Mesenteric fat pad (tissue), 1 donor: ENCODE data around the gene MSLN. TPM values are rescaled to one million over a fixed set of nuclear protein-coding genes. Genes with fewer than 3 reads are reported as not detected.

ENCODE experiments used
- DNase-seq: peaks from one replicate; pipeline ENCODE4 v3.0.0-alpha.2; 2020; ENCODE audit warnings: low spot score
- total RNA-seq: library from RNA; stranded (reverse); fragmentation: NEBNext Ultra II Directional; extraction: Animal tissue kit (Norgen Biotek cat#: 25700); gene quantifications from one replicate; pipeline ENCODE4 v1.2.1, GENCODE V29; 2021
- donor health status: DM: yes; HTN: yes; CAD: no.

Gene MSLN
- total RNA-seq, 1 donor from 2014 or later: not detected

DNA sequence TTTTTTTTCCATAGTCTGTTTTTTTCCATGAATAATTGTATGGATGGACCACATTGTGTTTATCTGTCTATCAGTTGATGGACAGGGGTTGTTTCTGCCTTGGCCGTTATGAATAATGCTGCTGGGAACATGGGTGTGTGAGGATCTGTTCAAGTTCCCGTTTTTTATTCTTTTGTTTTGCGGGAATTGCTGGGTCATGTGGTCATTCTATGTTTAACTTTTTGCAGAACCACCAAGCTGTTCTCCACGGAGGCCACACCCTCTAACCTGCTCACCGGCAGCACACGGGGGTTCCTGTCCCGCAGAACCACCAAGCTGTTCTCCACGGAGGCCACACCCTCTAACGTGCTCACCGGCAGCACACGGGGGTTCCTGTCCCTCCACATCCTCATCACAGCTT lies 5.9 kb upstream of the MSLN start:
- no peak for DNase-seq

GRCh38 chr16:756428-756827 lies 4.1 kb upstream of the MSLN start:
- no peak for DNase-seq

DNA sequence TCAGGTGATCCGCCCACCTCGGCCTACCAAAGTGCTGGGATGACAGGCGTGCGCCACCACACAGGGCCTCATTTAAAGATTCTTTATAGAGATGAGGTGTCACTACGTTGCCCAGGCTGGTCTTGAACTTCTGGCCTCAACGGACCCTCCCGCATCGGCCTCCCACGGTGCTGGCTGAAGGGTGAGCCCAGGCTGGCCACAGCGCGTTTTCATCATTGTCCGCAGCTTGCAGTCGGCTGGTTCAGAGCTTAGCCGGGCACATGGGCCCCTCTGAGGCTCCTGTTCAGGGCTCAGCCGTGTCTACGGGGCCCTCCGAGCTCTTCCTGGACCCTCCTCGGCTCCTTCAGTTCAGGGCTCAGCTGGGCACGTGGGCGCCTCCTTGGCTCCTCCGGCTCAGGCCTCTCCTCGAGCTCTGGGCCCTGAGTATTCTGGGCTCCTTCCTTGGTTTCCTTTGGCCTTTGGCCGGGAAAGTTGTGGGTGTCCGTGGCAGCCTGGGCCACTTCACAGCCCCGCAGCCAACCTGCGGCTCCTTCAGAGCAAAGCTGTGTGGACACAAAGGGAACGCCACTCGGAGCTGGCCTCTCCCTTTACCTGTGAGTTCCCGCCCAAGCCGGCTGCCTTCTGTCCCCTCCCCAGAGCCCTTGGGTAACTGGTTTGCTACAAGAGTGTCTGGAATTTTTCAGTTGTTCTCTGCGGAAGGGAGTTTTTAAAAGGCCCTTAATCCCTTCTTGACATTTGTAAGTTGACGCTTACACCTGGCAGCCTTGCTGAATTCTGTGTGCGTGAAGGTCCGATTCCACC lies 1.2 kb upstream of the MSLN start:
- no peak for DNase-seq

DNA sequence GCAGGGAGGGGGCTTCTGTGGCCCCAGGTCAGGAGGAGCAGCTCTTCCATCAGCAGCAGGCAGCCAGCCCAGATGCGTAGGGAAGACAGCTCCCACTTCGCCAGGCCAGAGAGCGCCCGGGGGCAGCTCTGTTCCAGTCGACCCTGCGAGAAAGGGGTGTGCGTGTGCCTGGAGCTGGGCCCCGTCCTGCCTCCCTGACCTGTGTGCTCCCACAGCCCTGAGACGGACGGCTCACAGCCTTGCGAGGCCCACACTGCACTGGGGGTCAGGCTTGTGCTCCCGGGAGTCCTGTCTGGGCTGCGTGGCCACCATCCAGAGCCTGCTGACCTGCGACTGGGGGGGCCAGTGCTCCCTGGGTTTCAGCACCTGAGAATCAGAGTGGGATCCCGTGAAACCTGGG lies 469 bp upstream of the MSLN start:
- no peak for DNase-seq

GRCh38 chr16:761625-762513 lies 1.3 kb downstream of the MSLN start:
- DNase-seq: no peak

- DNase-seq: no peak
Observed at GRCh38 chr16:762595-763268, 2.2 kb downstream of the MSLN start.

DNA sequence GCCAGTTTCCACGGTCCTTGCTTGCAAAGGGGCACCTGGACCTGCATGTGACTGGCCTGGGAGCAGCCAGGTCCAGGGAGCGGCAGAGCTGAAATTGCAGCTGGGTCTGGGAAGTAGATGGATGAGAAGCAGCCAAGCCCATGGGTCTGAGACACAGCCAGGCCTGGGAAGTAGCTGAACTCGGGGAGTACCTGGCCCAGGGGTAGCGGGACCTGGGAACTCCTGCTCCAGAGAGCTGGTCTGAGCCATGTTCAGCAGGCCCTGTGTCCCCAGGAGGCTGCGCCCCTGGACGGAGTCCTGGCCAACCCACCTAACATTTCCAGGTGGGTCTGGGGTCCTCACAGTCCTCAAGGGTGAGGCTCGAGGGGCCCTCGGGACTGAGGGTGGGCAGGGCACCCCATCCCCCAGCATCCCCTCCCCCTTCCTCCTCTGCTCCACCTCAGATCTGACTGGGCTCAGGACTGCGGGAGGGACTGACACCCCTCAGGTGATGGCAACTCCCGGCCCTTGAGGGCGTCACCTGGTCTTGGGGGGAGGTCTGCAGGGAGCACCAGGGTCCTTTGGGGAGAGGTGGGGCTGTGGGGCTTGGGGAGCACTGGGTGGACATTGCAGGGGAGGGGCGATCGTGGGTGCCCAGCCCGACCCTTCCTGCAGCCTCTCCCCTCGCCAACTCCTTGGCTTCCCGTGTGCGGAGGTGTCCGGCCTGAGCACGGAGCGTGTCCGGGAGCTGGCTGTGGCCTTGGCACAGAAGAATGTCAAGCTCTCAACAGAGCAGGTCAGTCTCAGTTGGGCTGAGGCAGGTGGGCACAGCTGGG lies 3.0 kb downstream of the MSLN start:
- no peak for DNase-seq

DNA sequence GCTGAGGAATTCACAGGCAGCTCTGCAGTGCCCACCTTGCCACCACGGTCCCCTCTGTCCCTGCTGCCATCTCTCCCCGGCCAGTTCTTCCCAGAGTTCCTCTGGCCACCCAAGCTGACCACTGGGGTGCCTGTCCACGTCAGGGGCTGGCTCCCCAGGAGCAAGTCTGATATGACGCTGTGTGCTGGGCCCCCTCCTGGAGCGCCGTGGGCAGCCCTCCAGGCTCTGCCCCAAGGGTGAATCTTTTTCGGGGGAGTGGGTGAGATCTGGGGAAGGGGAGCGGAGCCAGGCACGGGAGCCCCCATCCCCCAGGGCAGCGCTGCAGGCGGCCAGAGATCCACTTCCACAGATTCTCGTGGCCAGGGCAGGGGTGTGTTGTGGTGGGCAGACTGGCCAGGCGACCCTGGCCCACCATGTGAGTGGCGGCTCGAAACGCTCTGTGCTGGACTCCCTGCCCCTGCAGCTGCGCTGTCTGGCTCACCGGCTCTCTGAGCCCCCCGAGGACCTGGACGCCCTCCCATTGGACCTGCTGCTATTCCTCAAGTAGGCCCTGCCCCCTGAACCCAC lies 3.7 kb downstream of the MSLN start:
- no peak for DNase-seq

- no peak for DNase-seq
Observed at GRCh38 chr16:764848-765487, 4.4 kb downstream of the MSLN start.

DNA sequence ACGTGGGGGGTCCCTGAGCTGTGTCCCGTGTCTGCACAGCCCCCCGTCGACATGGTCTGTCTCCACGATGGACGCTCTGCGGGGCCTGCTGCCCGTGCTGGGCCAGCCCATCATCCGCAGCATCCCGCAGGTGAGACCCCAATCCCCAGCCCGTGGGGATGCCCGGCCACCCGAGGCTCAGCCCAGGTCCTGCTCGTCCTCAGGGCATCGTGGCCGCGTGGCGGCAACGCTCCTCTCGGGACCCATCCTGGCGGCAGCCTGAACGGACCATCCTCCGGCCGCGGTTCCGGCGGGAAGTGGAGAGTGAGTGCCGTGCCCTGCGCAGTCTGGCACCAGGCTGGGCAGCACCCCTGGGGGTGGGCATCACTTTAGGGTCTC lies 4.9 kb downstream of the MSLN start:
- no peak for DNase-seq

DNA sequence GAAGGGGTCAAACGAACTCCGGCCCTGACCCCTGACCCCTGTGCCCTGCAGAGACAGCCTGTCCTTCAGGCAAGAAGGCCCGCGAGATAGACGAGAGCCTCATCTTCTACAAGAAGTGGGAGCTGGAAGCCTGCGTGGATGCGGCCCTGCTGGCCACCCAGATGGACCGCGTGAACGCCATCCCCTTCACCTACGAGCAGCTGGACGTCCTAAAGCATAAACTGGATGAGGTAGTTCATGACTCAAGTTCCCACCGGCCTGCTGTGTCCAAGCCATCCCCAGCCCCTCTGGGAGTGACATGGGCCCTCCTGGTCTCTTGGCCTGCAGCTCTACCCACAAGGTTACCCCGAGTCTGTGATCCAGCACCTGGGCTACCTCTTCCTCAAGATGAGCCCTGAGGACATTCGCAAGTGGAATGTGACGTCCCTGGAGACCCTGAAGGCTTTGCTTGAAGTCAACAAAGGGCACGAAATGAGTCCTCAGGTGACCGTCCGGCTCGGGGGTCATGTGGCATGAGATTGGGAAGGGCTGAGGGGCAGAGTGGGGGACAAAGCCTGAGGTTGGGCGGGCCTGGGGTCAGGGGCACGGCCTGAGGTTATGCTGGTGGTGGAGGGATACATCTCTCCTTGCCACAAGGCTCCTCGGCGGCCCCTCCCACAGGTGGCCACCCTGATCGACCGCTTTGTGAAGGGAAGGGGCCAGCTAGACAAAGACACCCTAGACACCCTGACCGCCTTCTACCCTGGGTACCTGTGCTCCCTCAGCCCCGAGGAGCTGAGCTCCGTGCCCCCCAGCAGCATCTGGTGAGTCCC lies 5.7 kb downstream of the MSLN start:
- DNase-seq: no peak

DNA sequence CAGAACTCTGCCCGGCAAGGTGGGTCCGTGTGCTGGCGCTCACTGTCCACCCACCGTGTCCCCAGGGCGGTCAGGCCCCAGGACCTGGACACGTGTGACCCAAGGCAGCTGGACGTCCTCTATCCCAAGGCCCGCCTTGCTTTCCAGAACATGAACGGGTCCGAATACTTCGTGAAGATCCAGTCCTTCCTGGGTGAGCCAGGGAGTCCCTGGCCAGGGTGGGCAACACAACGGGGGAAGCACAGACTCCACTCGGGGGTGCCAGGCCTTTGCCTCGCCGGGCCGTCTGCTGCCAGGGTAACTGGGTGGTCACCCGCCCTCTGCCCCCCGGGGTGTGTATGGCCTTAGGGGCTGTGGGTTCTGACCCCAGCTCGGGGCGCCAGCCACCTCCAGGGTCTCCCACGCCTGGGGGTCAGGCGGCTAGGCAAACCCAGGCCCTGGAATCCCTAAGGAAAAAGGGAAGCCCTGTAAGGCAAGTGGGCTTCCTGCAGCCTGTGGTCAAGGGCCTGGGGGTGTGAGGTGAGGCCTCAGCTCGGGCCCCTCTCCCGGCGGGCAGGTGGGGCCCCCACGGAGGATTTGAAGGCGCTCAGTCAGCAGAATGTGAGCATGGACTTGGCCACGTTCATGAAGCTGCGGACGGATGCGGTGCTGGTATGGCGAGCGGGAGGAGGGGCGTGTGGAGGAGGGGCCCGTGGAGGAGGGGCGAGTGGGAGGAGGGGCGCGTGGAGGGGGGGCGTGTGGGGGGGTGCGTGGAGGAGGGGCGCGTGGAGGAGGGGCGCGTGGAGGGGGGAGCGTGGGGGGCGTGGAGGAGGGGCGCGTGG lies 6.5 kb downstream of the MSLN start:
- no peak for DNase-seq

DNA sequence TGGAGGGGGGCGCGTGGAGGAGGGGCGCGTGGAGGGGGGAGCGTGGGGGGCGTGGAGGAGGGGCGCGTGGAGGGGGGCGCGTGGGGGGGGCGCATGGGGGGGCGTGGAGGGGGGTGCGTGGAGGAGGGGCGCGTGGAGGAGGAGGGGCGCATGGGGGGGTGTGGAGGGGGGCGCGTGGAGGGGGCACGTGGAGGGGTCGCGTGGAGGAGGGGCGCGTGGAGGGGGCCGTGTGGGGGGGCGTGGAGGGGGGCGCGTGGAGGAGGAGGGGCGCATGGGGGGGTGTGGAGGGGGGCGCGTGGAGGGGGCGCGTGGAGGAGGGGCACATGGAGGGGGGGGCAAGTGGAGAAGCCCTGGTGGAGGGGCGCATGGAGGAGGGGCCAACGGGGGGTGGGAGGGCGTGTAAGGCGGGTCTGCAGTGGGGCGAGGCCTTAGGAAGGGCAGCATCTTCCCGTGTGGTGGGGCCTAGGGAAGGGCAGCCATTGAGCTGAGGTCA lies 7.3 kb downstream of the MSLN start:
- DNase-seq: no peak

GRCh38 chr16:768428-768827 lies 7.9 kb downstream of the MSLN start:
- DNase-seq: no peak

DNA sequence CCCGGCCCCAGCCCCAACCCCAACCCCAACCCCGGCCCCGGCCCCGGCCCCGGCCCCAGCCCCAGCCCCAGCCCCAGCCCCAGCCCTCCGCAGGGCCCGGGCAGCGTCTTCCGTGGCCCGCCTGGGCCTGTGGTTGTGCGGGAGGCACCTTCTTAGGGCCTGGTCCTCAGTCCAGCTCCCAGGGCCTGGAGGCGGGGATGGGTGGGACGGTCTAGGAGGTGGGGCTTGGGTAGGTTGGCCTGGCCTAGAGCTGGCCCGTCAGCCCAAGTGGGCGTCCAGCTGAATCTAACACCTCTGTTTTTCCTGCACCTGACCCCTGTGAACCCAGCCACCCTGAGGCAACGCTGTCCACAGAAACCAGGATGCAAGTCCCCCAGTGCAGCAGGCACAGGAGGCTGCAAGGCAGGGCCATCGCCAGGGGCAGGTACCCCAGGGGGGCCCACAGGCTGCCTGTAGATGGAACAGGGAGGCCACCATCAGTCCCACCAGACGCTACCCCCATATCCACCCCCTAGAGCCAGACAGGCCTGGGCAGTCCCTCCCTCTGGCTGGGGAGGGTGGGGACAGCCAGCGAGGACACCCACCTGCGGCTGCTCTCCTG lies 8.8 kb downstream of the MSLN start:
- no peak for DNase-seq

DNA sequence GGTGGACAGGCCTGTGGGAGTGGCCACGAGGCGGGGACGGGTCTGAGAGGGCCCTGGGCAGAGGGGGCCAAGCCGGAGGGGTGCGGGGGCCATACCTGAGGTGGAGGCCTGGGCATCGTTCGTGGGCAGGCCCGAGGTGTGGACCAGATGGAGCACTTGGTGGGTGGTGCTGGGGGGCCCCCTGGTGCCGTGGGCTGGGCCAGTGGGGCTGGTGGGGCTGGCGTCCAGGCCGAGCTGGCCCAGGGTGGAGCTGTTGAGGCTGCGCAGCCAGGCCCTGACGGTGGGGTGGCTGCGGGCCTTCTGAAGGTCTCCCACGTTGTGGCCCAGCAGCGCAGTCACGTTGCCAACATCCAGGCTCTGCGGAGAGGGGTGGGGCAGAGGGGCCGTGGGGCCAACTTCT lies 9.4 kb downstream of the MSLN start:
- DNase-seq: no peak

DNA sequence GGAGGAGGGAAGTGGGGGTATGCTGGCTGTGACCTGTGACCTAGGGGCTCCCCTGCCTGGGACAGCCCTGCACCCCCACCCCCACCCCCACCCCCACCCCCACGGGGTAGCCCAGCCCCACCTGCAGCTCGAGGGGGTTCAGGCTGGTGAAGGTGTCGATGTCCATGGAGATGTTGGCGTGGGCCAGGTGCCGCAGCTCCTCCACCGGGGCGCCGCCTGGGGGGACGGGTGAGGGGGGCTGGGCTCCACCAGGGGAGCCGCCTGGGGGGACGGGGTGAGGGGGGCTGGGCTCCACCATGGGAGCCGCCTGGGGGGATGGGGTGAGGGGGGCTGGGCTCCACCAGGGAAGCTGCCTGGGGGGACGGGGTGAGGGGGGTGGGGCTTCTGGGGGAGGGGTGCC lies 9.9 kb downstream of the MSLN start:
- DNase-seq: no peak

GRCh38 chr16:772959-773358 lies 12.4 kb downstream of the MSLN start:
- DNase-seq: no peak
